GM21576 (cell line): ENCODE data around the gene NEK11.
"Not testable (repeated sequence)": the region's sequence is repeated elsewhere in the genome, so short reads cannot be mapped to it uniquely, and the experiment has no call there.

Source experiments
- ATAC-seq: cut with Tn5 transposase; IDR thresholded peaks from one replicate; pipeline ENCODE4 v1.9.1; 2021; ENCODE audit warnings: mild to moderate bottlenecking, moderate library complexity; ENCODE audit not compliant: unreplicated experiment

Gene NEK11

DNA sequence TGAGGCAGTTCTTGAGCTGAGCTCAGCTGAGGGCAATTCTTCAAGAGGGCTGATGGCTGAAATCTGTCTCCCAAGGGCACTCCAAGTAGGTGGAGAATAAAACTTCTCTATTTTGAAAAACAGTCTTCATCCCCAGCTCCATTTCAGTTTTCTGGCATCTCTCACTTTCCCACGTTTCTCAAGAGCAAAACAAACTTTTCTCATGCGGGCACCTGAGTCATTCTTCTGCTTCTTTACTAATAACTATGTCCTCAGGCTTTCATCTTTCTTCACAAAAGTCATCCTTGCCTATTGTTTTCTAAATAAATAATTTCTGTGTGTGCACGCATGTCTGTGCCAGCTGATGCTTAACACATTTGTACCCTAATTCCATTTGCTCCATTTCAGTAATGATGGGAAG lies 258.8 kb downstream of the NEK11 start:
- no peak for ATAC-seq

DNA sequence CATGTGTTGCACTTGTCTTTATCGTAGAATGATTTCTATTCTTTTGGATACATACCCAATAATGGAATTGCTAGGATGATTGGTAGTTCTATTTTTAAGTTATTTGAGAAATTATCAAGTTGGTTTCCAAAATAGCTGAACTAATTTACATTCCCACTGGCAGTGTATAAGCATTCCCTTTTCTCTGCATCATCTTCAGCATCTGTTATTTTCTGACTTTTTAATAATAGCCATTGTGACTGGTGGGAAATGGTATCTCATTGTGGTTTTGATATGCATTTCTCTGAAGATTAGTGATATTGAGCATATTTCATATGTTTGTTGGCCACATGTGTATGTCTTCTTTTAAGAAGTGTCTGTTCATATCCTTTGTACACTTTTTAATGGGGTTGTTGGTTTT lies 273.2 kb downstream of the NEK11 start:
- no peak for ATAC-seq

DNA sequence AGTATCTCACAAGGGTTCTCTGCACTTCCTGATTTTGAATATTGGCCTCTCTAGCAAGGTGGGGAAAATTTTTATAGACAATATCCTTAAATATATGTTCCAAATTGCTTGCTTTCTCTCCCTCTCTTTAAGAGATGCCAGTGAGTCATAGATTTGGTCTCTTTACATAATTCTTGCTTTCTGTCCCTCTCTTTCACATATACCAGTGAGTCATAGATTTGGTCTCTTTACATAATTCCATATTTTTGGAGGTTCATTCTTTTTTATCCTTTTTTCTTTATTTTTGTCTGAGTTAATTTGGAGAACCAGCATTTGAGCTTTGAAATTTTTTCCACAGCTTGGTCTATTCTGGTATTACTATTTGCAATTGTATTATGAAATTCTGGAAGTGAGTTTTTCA lies 277.2 kb downstream of the NEK11 start:
- ATAC-seq = no peak

DNA sequence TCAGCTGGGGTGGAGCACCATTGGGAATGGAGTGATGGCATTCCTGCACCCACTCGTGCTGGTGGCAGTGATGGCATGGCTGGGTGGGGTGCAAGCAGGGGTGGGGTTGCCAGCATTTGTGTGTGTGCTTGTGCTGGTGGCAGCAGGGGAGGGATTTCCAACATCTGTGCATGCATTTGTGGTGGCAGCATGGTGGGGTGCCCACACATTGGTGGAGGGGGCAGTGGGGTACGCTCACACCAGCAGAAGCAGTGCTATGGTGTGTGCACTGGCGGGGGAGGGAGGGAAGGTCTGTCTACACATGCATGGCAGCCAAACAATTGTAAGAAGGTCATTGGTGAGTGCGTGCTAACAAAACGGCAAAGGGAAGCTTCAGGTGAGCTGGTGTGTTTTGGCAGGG lies 278.2 kb downstream of the NEK11 start:
- no peak for ATAC-seq

DNA sequence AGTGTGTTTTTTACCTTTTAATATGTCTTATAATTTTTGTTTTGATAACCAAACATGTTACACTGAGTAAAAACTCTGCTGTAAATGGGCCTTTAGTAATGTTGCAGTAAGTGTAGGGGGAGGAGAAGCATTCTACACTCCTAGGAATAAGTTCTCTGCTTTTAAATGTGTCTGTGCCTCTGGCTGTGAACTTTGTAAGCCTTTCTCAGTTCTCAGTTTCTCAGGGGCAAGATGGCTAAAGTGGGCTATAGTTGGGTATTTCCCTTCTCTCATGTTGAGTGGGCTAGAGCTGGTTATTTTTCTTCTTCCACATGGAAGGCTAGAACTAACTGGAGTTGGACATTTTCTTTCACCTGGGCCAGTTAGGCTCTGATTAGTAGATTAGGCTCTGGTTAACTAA lies 279.6 kb downstream of the NEK11 start:
- no peak for ATAC-seq

DNA sequence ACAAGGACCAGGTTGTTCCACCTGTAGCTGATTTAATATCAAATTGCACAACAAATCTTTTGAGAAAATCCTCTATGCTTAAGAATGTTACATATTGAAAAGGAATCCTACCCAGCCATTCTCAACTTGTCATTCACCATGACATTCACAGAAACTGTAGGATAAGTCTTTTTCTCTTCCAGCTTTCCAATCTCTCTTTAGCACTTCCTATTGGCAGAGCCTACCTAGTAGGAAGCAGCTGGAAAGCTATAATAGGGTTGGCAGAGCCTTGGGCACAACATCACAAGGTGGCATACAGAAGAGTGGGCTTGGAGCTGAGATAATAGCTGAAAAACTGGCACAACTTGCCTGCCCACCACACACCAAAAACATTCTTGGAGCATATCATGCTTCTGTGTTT lies 287.6 kb downstream of the NEK11 start:
- no peak for ATAC-seq

DNA sequence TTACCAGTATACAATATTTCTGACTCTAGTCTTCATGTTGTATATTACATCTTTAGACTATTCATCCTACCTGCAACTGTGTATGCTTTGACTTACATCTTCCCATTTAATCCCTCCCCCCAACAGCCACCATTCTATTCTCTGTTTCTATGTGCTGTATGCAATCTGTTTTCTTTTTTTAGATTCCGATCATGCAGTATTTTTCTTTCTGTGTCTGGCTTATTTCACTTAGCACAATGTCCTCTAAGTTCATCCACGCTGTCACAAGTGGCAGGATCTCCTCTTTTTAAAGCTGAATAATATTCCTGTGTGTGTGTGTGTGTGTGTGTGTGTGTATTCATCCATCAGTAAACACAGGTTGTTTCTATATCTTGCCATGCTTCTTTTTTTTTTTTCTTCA lies 288.5 kb downstream of the NEK11 start:
- ATAC-seq = no peak

DNA sequence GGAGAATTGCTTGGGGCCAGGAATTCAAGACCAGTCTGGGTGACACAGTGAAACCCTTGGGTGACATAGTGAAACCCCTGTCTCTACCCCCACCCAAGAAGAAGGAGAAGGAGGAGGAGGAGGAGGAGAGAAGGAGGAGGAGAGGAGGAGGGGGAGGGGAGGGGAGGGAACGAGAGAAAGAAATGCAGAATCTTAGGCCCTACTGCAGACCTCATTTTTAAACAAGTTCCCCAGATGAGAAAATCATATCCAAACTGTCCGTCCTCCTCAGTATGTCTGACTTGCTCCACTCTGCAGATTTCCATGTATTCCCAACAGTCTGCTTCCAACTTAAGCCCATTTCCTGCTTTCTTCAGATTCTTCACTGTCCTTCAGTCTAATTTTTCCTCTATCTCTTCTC lies 291.0 kb downstream of the NEK11 start:
- no peak for ATAC-seq

DNA sequence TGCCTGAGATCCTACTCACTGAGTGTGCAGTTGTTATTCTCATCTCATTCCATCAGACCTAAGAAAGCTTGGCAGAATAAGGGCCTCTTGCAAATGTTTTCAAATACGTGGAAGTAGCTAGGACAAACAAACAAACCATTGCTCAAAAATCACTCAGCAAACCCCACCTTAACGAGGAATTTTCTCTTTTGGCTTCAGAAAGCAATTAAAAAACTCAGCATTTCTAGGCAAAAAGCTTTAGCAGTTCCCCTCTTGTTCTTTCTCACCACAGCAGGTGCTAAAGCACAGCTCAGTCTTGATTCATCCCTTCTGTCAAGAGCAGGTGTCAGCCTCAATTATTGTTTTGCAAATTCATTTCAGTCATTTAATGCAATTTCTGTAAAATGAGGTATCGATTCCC lies 296.3 kb downstream of the NEK11 start:
- no peak for ATAC-seq

DNA sequence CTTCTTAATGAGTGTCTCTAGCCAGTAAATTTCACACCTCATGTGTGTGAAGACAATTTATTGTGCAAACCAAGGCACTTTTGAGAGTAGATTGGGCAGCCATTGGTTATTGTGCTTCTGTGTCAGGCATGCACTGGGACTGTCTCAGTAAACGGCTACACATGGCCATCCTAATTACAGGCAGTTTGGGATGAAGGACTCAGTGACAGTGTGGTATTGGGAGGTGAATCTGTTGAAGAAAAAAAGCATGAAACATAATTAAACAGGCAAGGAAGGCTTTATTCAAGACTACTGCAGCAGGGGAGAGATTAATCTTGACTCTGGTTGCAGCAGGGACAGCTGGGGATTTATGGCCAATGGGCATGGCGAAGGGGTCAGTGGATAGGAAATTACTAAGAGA lies 297.1 kb downstream of the NEK11 start:
- ATAC-seq = no peak

DNA sequence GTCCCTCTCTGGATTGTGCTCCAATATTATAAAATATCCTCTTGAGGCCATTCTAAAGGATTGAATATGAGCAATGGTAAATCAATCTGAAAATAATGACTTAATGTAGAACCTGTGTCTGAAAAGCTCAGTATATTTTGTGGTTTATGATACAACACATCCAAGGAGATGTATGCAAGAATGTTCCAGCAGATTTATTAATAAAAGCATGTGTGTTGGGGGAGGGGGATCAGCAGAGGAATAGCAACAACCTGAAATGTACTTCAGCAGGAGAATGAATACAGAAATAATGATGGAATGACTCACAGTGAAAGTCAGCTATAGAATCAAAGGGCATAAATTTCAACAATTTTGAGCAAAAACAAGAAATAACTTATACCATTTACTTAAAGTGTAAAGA lies 298.2 kb downstream of the NEK11 start:
- ATAC-seq = no peak

DNA sequence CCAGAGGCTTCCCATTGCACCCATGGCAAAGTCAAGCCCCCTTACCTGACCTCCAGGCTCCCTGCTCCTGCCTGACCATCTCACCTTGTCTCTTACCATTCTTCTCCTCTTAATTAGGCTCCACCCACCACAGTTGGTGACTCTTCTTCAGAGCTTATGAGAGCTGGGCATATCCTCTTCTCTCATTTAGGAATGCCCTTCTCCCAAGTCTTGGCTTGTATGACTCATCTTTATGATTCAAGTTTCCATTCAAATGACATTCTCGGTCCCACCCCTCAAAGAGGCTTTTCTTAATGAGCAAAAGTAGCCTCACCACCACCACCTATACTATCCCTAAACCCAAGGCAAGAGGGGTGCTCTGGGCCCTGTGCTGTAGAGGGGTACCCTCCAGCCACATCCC lies 299.6 kb downstream of the NEK11 start:
- ATAC-seq = no peak

DNA sequence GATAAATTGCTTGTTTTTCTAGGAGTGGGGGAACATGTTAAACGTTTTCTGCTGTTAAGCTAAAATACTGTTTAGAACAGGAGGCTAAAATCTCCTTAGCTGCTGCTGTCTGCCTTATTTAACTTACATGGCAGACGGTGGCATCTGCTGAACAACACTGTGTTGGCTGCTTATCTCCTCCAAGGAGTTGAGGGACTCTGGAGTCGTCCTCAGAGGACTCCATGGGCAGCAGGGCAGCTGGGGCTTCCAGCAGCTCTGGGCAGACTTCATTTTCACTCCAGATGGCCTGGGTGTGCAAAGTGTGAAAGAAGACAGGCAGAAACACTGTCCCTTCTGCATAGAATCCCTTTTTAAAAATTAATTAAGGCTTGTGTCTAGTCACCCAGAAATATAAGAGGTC lies 302.0 kb downstream of the NEK11 start:
- no peak for ATAC-seq

DNA sequence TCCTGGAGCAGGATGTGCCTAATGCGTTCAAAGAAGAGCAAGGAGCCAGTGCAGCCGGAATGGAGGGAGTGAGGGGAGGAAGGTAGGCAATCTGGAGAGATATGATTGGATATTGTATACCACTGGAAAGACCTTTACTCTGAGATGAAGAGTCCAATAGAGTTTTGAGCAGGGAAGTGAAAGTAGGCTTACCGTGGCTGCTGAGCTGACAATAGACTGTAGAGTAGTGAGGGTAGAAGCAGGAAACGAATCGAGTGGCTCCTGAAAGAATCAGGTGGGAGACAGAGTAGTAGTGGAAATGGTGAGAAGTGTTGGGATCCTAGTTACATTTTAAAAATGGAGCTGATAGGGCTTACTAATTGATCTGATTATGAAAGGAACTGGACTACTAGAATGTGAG lies 303.1 kb downstream of the NEK11 start:
- peak; percentile 63 for ATAC-seq

DNA sequence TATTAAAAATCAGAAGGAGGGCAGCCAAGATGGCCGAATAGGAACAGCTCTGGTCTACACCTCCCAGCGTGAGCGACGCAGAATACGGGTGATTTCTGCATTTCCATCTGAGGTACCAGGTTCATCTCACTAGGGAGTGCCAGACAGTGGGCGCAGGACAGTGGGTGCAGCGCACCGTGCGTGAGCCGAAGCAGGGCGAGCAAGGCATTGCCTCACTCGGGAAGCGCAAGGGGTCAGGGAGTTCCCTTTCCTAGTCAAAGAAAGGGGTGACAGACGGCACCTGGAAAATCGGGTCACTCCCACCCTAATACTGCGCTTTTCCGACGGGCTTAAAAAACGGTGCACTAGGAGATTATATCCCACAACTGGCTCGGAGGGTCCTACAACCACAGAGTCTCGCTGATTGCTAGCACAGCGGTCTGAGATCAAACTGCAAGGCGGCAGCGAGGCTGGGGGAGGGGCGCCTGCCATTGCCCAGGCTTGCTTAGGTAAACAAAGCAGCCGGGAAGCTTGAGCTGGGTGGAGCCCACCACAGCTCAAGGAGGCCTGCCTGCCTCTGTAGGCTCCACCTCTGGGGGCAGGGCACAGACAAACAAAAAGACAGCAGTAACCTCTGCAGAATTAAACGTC lies 304.9 kb downstream of the NEK11 start:
- ATAC-seq = not testable (repeated sequence)

DNA sequence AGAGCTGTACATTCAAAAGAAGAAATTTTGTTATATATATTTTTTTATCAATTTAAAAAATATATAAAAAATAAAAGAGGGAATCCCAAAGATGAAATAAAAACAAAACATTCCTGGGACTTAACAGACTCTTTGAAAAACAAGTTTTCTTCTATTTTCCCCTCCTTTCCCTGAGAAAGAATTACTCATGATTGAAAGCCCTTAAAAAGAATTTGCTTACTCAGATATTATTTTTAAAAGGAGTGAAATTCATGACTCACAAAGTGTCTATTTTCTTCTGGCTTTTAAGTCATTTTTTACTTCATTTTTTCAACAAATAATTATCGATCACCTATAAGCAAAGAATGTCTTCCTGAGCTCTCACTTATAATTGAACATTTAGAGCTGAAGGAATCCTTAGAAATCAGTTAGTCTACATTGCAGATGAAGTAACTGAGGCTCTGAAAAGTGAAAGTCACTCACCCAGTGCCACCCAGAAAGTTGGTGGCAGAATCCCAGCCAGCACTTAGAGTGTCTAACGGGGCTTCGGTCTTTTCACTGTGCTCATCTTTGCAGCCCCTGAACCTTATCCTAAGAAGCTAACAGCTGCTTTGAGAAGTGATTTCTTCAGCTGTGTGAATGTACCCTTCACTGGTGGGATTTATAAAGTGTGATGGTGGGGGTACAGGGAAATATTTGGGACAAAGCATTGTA lies 312.4 kb downstream of the NEK11 start:
- ATAC-seq = no peak

DNA sequence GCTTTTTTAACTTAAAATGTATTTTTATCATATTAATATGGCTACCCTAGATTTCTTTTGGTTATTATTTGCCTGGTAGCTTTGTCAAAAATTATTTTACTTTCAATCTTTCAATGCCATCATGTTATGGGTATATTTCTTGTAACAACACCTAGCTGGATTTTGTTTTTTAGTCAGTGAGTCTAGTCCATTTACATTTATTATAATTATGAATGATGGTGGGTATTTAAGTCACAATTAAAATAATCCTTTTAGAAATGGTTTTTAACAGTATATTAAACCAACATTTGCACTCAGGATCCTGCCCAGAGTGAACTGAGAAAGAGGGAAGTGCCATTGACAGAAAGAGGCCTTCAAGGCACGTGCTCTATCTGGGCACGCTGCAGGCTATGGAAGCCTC lies 315.1 kb downstream of the NEK11 start:
- ATAC-seq = no peak

DNA sequence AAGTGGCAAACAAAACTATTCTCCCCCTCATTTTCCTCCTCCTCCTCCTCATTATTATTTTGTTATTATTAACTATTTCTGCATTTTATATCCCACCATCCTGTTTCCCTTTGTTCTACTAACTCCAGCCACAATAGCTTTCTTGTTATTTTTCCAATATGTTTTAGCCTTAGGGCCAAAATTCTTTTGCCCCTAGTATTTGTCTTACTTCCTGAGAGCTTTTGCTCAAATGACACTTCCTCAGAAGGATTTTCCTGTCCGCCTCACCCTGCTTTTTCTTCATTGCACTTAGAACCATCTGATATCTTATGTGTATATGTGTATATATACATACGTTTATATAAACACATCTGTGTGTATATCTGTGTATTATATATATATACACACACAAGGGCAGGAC lies 322.2 kb downstream of the NEK11 start:
- no peak for ATAC-seq

DNA sequence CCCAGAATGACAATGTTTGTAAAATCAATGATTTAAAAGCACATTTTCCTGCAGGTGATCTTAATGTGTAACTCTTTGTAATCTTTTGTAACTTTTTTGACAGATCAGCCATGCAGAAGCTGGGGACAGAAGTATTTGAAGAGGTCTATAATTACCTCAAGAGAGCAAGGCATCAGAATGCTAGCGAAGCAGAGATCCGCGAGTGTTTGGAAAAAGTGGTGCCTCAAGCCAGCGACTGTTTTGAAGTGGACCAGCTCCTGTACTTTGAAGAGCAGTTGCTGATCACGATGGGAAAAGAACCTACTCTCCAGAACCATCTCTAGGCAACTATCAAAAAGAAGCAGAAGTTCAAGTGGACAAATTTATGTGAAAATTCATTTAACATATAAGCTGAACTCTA lies 322.8 kb downstream of the NEK11 start:
- ATAC-seq = no peak

DNA sequence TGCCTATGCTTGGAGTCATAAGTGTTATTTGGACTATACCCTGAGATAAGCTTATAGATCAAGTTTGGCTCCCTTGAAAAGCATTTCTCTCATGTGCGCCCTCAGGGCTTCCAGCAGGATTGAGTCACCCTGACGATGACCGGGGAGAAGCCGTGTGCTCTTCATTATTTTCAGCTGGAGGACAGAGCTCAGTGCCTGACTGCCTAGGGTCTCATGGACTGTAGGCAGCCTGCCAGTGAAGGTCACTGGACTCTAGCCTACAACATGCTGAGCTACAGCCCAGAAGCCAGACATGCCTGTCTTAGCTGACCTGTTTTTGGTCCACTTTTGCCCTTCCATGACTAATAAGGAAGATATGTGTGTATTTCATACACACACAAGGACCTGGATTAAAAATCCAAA lies 323.3 kb downstream of the NEK11 start:
- no peak for ATAC-seq

DNA sequence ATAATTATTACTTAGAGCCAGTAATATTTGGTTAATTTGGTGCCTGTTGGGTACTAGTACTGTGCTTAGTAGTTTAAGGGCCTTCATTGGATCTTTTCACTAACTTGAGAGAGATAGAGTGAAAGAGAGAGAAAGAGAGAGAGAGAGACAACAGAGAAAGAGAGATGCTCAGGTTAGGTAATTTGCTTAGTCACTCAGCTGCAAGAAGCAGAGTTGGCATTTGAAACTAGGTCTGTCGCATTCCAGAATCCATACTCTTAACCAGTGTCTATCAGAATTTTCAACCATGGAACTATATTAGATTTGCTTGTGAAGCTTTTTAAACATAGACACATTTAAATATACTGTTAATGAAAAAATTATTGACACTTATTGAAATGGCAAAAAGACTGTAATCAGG lies 323.8 kb downstream of the NEK11 start:
- no peak for ATAC-seq

DNA sequence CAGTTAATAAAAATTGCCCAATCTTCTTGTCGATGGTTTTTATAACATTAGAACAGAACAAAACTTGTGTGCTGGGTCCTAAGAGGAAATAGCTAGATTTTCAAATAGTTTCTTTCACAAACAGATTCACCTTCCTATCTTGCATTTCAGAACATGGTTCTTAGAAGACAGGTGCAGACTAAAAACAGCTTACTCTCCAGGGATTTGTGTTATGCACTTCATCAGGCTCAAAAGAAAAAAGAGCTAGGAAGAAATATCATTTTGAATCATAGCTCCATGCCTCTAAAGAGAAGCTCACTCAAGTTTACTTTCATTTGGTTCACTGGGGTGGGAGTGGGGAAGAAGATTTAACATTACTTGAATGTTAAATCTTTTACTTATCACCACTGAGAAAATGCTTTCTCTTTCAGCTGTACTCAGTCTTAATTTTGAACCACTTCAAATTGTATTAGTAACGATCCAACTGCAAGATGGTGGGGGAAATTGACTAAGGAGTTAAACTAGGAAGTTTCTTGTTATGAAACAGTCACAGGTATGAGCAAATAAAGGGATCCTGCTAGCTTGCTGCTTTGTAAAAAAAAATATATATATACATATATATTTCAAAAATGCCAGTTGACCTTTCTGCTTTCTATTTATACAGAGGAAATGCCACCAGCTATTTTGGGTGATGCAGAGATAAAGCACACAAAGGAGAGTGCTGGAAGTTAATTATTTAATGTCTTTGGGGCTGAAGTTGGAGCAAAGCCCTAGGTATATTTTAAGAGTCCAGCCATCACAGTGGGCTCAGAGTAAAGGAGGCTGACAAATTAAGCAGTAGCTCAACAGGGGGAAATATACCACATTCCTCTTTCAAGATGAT lies 326.6 kb downstream of the NEK11 start:
- ATAC-seq = no peak
